Thyroid gland (tissue), 4 donors: Measurements from ENCODE around the gene SLC29A3.

ENCODE experiments used
- CTCF ChIP-seq, 6 experiments: fragments of 200-600 bp in 3 of 6; fragments of 450-650 bp in 3 of 6; sonication (generic) in 3 of 6; IDR thresholded peaks; one replicate each; pipeline ENCODE4 v1.5.1; 2016 to 2019; ENCODE audit warnings: antibody characterized with exemption in 6 of 6, mild to moderate bottlenecking in 2 of 6, inconsistent platforms in 1 of 6, moderate library complexity in 1 of 6
- POLR2A ChIP-seq, 2 donors: fragments of 450-650 bp; IDR thresholded peaks; one replicate each; pipeline ENCODE4 v1.6.1; 2017; ENCODE audit warnings: antibody characterized with exemption in 2 of 2, mild to moderate bottlenecking in 2 of 2, moderate library complexity in 1 of 2

GRCh38 chr10:71359364-71360046 is 40.4 kb downstream of the SLC29A3 start:
- no peak for TF ChIP-seq CTCF (IDR thresholded peaks at IDR 0.05)
- no peak for TF ChIP-seq POLR2A (IDR thresholded peaks at IDR 0.05)
